Lung (tissue), 12 donors: Measurements from ENCODE around the gene CDKN2D. TPM values are rescaled to one million over a fixed set of nuclear protein-coding genes. Genes with fewer than 3 reads are reported as not detected.

Experiments
- ATAC-seq: fragments of 200-7000 bp; cut with Tn5 transposase; one replicate; pipeline ENCODE4 v1.9.1; 2020; ENCODE audit warnings: moderate number of reproducible peaks; ENCODE audit not compliant: insufficient read depth, low FRiP score
- DNase-seq, 3 donors: peaks; one replicate each; pipeline ENCODE4 v3.0.0-alpha.2; 2013 to 2017
- H3K27ac ChIP-seq, 2 donors: one replicate each; pipeline ENCODE4 v1.5.1; 2013; ENCODE audit warnings: mild to moderate bottlenecking in 2 of 2, moderate library complexity in 2 of 2, control low read depth in 1 of 2, inconsistent platforms in 1 of 2, low read depth in 1 of 2, low read length in 1 of 2
- H3K27me3 ChIP-seq, 3 donors: one replicate each; pipeline ENCODE4 v1.5.1; 2013; ENCODE audit warnings: low read length in 2 of 3; ENCODE audit not compliant: control insufficient read depth in 3 of 3, insufficient read depth in 3 of 3
- H3K36me3 ChIP-seq, 4 donors: one replicate each; pipeline ENCODE4 v1.5.1; 2013; ENCODE audit warnings: low read length in 4 of 4, mild to moderate bottlenecking in 1 of 4, moderate library complexity in 1 of 4; ENCODE audit not compliant: control insufficient read depth in 4 of 4, insufficient read depth in 4 of 4
- H3K4me1 ChIP-seq, 5 donors: one replicate each; pipeline ENCODE4 v1.5.1; 2013; ENCODE audit warnings: low read length in 5 of 5, mild to moderate bottlenecking in 2 of 5, moderate library complexity in 1 of 5; ENCODE audit not compliant: control insufficient read depth in 5 of 5, insufficient read depth in 5 of 5
- H3K4me3 ChIP-seq: one replicate; pipeline ENCODE4 v1.5.1; 2013; ENCODE audit warnings: mild to moderate bottlenecking, control low read depth, moderate library complexity
- H3K9ac ChIP-seq, 2 donors: one replicate each; pipeline ENCODE4 v1.5.1; 2013; ENCODE audit warnings: low read length in 2 of 2, control low read depth in 1 of 2; ENCODE audit not compliant: insufficient read depth in 1 of 2
- H3K9me3 ChIP-seq, 4 donors: one replicate each; pipeline ENCODE4 v1.5.1; 2013; ENCODE audit warnings: low read length in 3 of 4, mild to moderate bottlenecking in 1 of 4, moderate library complexity in 1 of 4; ENCODE audit not compliant: control insufficient read depth in 4 of 4, insufficient read depth in 3 of 4
- CTCF ChIP-seq: IDR thresholded peaks from 2 replicates; pipeline ENCODE4 v1.5.1; 2012; ENCODE audit warnings: mild to moderate bottlenecking; ENCODE audit errors: control extremely low read depth, extremely low read depth
- WGBS, 2 donors: extraction: QIAGEN DNeasy Blood & Tissue Kit; methylation state at CpG; one replicate each; pipeline ENCODE4 v1.1.7; 2013; 5-methylcytosine and 5-hydroxymethylcytosine counted together
- polyA plus RNA-seq, 2 donors: library from polyadenylated mRNA; stranded (reverse); fragments of 200-250 nt; gene quantifications; one replicate each; pipeline ENCODE4 v1.2.1, GENCODE V29; 2013
- total RNA-seq, 2 donors: library from RNA; depleted of rRNA in 1 of 2; stranded (reverse); fragments of >200 nt in 1 of 2; gene quantifications; one replicate each; pipeline ENCODE4 v1.2.1, GENCODE V29; 2014 to 2021
- donor health status: control.
- donor health status: control.
- donor health status: Bipolar disorder and iron deficiency.
- donor health status: healthy.
- donor health status: DM: yes; HTN: yes; CAD: no.

Gene CDKN2D
- total and polyA plus RNA-seq, 4 donors = 12.5 to 74.9 (median 13.9) TPM

GRCh38 chr19:10519421-10519820 is 49.4 kb downstream of the CDKN2D start:
- 68 to 81% methylated on average over 7 of the region's 7 CpGs for WGBS, 2 donors
- Histone ChIP-seq H3K4me3 (no peak overlapping the region), H3K4me1 (peaks cover 0 to 8% (median 4%) of the 10 kb centered on the region in 5 donors), H3K9me3 (peaks cover 0 to 5% (median 0%) of the 10 kb centered on the region in 4 donors), H3K27ac (no peak overlapping the region), H3K36me3 (no peaks in the 10 kb centered on the region), H3K9ac (no peak overlapping the region), H3K27me3 (peaks cover 11 to 48% (median 39%) of the 10 kb centered on the region in 3 donors)
- no peak for TF ChIP-seq CTCF
- ATAC-seq (no peak), DNase-seq (no peak)

GRCh38 chr19:10518444-10519361 is 50.1 kb downstream of the CDKN2D start:
- TF ChIP-seq CTCF = no peak
- Histone ChIP-seq H3K9ac (no peak overlapping the region), H3K4me3 (no peak overlapping the region), H3K27me3 (peaks cover 17 to 55% (median 45%) of the 10 kb centered on the region in 3 donors), H3K27ac (no peak overlapping the region), H3K9me3 (peaks cover 0 to 7% (median 0%) of the 10 kb centered on the region in 4 donors), H3K36me3 (no peaks in the 10 kb centered on the region), H3K4me1 (peaks cover 0 to 14% (median 4%) of the 10 kb centered on the region in 5 donors)
- DNase-seq (no peak), ATAC-seq (no peak)
- 12 to 18% methylated on average over 33 of the region's 33 CpGs for WGBS, 2 donors

GRCh38 chr19:10517760-10518443 is 50.9 kb downstream of the CDKN2D start:
- Histone ChIP-seq H3K9me3 (peaks cover 0 to 7% (median 0%) of the 10 kb centered on the region in 4 donors), H3K27ac (no peak overlapping the region), H3K36me3 (no peaks in the 10 kb centered on the region), H3K4me3 (no peak overlapping the region), H3K4me1 (peaks cover 0 to 14% (median 4%) of the 10 kb centered on the region in 5 donors), H3K27me3 (peaks cover 19 to 63% (median 50%) of the 10 kb centered on the region in 3 donors), H3K9ac (no peak overlapping the region)
- DNase-seq = peak in 1 of 3 donors; percentile 21
- no peak for TF ChIP-seq CTCF
- 1 to 3% methylated on average over 25 to 27 of the region's 27 CpGs for WGBS, 2 donors
- no peak for ATAC-seq
